ENCODE data around the gene LAPTM4A.

GRCh38 chr2:20092901-20093235 is 41.4 kb upstream of the LAPTM4A start:
- TF ChIP-seq CTCF (IDR thresholded peaks at IDR 0.05; ENCODE audit: low read depth, low read length) = no peak
- no peak for TF ChIP-seq POLR2A (IDR thresholded peaks at IDR 0.05; ENCODE audit: extremely low read depth, insufficient read length)
- TF ChIP-seq MYC (IDR thresholded peaks at IDR 0.05; ENCODE audit: low read depth, low read length) = no peak

Measured in NB4 (cell line).